Bronchial epithelial cell (primary cell): ENCODE measurements around the gene NDE1. TPM values are rescaled to one million over a fixed set of nuclear protein-coding genes. Genes with fewer than 3 reads are reported as not detected.
"Not testable (repeated sequence)": the region's sequence is repeated elsewhere in the genome, so short reads cannot be mapped to it uniquely, and the experiment has no call there.

Source experiments
- DNase-seq: peaks from one replicate; pipeline ENCODE4 v3.0.0-alpha.2; 2010; ENCODE audit warnings: low read depth
- FAIRE-seq: peaks from 2 replicates; lab custom pipeline; 2011; peaks lifted over from hg19 to GRCh38; lab: Jason Lieb, UNC
- H3K27me3 ChIP-seq: 2 replicates; pipeline ENCODE4 v1.5.1; 2011; ENCODE audit warnings: low read length; ENCODE audit not compliant: control insufficient read depth, insufficient read depth
- H3K36me3 ChIP-seq: 2 replicates; pipeline ENCODE4 v1.5.1; 2011; ENCODE audit warnings: low read length; ENCODE audit not compliant: control insufficient read depth, insufficient read depth
- H3K4me3 ChIP-seq: 2 replicates; pipeline ENCODE4 v1.5.1; 2011; ENCODE audit warnings: mild to moderate bottlenecking, low read depth, low read length, control low read depth
- total RNA-seq: library from RNA; depleted of rRNA; stranded (reverse); fragments of >200 nt; gene quantifications from 2 replicates; pipeline ENCODE4 v1.2.1, GENCODE V29; 2014
- TF ChIP-seq, protein P1 (sequence below): IDR thresholded peaks from 2 replicates; pipeline ENCODE4 v1.5.1; 2011; ENCODE audit warnings: mild to moderate bottlenecking, moderate library complexity, low read length, control low read depth, inconsistent platforms; ENCODE audit not compliant: insufficient read depth, severe bottlenecking

The NDE1 gene
- total RNA-seq, 1 donor from 2014 or later: 74.2 TPM

DNA sequence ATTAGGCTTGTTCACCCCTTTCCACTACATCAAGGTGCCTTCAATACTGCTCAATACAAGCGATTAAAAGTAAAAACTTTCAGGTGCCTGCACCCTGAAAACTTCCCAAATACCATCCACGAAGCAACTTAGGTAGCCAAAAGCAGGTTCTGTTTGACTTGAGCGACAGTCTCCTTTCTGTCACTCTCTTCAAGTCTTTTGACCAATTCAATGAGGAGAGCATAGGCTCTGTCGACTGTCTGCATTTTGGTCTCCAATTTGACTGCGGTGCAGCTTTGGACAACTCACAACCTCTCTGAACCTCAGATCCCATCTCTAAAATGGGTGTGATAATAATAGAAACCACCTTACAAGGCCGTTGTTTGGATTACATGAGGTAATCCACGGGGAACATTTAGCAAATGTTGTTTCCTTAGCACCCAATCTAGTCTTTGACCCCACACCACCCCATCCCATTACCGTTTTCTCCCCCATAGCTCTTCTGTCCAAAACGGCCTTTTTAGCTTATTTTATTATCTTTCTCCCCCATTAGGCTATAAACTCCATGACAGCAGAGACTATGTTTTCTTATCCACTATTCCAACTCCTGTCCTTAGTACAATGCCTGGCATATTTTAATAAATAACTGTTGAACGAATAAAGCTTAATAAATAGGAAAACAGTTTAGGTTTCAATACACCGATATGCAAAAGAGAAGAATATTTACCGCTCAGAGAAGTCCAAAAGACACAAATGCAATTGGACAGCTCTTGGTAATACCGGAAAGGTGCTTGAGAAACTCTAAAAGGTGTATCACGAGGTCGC lies 8.1 kb upstream of the NDE1 start:
- H3K27me3 ChIP-seq: no peaks in the 10 kb centered on the region
- DNase-seq (peak; percentile 18), FAIRE-seq (no peak)
- peaks cover 8% of the 10 kb centered on the region for H3K36me3 ChIP-seq
- TF ChIP-seq, protein P1, sequence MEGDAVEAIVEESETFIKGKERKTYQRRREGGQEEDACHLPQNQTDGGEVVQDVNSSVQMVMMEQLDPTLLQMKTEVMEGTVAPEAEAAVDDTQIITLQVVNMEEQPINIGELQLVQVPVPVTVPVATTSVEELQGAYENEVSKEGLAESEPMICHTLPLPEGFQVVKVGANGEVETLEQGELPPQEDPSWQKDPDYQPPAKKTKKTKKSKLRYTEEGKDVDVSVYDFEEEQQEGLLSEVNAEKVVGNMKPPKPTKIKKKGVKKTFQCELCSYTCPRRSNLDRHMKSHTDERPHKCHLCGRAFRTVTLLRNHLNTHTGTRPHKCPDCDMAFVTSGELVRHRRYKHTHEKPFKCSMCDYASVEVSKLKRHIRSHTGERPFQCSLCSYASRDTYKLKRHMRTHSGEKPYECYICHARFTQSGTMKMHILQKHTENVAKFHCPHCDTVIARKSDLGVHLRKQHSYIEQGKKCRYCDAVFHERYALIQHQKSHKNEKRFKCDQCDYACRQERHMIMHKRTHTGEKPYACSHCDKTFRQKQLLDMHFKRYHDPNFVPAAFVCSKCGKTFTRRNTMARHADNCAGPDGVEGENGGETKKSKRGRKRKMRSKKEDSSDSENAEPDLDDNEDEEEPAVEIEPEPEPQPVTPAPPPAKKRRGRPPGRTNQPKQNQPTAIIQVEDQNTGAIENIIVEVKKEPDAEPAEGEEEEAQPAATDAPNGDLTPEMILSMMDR: no peak
- peak overlapping the region; percentile 94 for H3K4me3 ChIP-seq

DNA sequence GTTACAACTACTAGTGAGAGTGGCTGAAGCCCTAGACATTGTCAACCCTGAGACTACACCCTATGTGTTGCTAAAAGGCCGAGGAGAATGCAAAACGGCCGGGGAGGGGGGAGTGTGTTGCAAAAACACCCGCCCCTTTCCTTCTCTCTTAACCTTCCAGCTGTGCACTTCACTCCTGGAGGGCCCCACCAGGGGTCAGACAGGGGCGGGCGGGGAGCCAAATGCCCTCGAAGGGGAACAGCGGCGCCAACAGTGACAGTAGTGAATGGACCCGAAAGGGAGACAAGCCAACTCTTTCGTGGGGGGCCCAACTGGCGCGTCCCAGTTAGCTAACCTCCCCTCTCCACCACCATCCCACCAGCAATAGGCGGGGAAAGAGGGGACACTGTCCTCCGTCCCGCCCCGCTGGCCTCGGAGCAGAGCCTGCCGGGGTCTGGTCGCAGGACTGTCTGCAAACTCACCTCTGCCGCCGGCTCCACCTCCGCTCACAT lies 7.4 kb upstream of the NDE1 start:
- FAIRE-seq (no peak), DNase-seq (peak; percentile 77)
- TF ChIP-seq, protein P1: peak; percentile 44
- peaks cover 3% of the 10 kb centered on the region for H3K36me3 ChIP-seq
- H3K4me3 ChIP-seq: peak overlapping the region; percentile 94
- no peaks in the 10 kb centered on the region for H3K27me3 ChIP-seq

DNA sequence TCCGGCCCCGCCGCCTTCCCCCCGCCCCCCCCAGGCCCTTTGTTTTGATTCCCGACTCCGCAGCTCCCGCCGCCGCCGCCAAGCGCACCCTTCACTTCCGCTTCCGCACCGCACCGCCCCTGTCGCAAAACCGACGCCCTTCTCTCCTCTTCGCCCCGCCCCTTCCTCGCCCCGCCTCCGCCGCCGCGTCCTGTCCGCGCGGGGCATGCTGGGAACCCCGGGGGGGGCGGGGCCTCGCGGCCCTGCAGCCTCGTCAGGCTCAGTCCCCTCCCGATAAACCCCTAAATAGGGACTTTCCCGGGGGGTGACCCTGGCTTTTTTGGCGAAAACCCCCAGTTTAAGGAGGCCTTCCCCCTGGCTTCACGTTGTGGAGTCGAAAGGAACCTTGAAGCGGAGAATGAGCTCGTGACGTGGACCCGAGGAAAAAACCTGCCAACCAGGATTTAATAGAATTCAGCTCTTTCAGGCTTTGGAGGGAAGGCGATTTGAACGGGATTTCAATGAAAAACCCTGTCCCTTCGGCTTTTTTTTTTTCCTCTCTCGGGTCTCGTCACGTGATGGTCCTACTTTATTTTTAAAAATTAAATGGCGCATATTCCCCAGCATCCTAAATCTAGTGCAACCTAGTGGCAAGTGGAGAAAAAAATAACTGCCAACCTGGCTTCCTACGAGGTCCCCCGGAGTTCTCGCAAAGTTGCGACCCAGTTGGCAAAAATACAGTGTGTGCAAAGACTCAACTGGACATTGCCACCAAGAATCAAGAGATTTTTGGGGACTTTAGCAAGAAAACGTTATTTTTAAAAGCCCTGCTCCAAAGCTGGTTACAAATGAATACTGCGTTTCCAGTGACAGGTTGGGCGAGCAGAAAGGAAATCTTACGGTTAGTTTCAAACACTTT lies 6.7 kb upstream of the NDE1 start, which contains the start of gene MARF1:
Gene MARF1 (minus strand): TSS at position 107 of the 898 bp plus-strand sequence. CDS start 3,921 bp downstream, outside the sequence.
- Histone ChIP-seq H3K4me3 (peak within 1 kb of the TSS; percentile 94), H3K36me3 (peaks cover 3% of the 10 kb centered on the region), H3K27me3 (no peaks in the 10 kb centered on the region)
- no peak for FAIRE-seq
- TF ChIP-seq, protein P1: peak; percentile 40
- peak; percentile 73 for DNase-seq

DNA sequence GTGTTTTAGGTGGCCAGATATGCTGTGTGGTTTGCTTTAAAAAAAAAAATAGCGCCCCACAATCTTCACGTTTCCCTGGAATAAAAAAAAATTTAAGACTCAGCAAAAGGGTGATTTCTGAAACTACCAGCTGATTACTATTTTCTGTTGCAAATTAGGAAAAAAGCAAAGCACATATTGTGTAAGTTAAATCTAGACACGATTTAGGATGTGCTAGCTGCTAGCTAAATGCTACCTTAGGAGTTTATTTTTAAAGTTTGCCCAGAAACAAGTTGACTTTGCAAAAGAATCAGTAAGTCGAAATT lies 6.1 kb upstream of the NDE1 start:
- Histone ChIP-seq H3K36me3 (peaks cover 2% of the 10 kb centered on the region), H3K27me3 (no peaks in the 10 kb centered on the region), H3K4me3 (peak overlapping the region; percentile 94)
- no peak for FAIRE-seq
- TF ChIP-seq, protein P1: no peak
- no peak for DNase-seq

DNA sequence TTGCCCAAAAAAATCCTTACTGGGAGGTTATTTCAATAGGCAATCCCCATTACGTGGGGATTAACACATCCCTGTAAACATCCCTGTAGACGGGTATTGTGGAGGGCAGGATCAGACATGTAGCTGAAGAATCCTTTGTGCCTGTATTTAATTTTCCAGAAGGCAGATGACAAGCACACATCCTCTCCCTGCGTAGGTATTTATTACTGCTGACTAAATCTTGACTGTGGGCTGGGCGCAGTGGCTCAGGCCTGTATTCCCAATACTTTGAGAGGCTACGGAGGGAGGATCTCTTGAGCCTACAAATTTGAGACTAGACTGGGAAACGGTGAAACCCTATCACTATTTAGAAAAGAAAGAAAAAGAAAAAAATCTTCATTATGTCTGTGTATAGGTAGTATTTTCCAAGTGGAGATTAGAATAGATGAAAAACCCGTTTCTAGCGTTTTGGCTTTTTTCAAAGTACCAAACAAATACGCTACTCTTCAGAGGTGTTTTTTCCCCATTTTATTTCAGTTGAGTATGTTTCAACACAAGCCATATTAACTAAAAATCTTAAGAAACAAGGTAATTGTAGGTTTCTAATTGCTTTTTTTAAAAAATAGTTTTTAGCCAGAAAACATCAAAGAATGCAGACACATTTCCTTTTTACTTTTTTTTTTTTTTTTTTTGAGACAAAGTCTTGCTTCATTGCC lies 5.6 kb upstream of the NDE1 start:
- peak; percentile 98 for DNase-seq

DNA sequence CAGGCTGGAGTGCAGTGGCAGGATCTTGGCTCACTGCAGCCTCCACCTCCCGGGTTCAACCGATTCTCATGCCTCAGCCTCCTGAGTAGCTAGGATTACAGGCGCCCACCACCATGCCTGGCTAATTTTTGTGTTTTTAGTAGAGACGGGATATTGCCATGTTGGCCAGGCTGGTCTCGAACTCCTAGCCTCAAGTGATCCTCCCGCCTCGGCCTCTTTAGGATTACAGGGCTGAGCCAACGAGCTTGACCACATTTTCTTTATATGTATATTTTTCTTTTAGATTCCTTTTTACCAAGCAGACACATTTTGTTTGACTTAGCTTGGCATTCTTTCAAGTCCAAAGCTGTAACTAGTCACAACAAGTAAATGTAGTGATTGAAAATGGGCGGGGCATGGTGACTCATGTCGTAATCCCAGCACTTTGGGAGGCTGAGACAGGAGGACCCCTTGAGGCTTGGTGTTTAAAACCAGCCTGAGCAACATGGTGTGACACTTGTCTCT lies 5.0 kb upstream of the NDE1 start:
- DNase-seq: peak; percentile 99
- not testable (repeated sequence) for FAIRE-seq, H3K27me3 ChIP-seq, H3K36me3 ChIP-seq, H3K4me3 ChIP-seq

More for the DNA sequence above, 5.6 kb upstream of the NDE1 start:
- no peaks in the 10 kb centered on the region for H3K27me3 ChIP-seq
- no peak for FAIRE-seq
- H3K4me3 ChIP-seq: peak overlapping the region; percentile 94
- H3K36me3 ChIP-seq: no peaks in the 10 kb centered on the region
- TF ChIP-seq, protein P1: no peak

DNA sequence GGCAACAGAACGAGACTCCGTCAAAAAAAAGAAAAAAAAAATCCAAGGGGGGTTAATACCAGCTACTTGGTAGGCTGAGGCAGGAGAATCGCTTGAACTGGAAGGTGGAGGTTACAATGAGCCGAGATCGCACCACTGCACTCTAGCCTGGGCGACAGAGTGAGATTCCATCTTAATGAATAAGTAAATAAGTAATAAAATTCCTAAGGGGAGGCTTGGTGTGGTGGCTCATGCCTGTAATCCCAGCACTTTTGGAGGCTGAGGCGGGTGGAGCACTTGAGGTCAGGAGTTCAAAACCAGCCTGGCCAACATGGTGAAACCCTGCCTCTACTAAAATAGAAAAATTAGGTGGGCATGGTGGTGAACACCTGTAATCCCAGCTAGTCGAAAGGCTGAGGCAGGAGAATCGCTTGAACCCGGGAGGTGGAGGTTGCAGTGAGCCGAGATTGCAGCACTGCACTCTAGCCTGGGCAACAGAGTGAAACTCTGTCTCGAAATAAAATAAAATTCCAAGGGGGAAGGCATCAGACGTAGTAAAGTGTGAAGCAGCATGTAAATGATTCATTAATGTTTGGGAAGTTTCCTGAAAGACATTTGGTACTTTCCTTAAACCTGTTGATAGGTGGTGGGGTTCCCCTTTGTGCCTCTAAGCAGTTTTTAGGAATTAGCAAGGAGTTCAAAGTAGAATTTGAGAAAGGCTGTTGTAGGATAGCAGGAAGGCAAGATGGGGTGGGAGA lies 3.3 kb upstream of the NDE1 start:
- not testable (repeated sequence) for FAIRE-seq, H3K4me3 ChIP-seq

More for the DNA sequence above, 3.3 kb upstream of the NDE1 start:
- not testable (repeated sequence) for H3K27me3 ChIP-seq, H3K36me3 ChIP-seq
- peak; percentile 40 for DNase-seq
